RWPE2 (cell line): ENCODE measurements around the gene NPLOC4.
A peak's percentile ranks its signal among the peaks of the same experiment; 100 is the strongest.

Experiments
- ATAC-seq: fragments of 200-7000 bp; cut with Tn5 transposase; 3 replicates; pipeline ENCODE4 v1.9.1; 2021; ENCODE audit warnings: low read depth
- DNase-seq: peaks from one replicate; pipeline ENCODE4 v3.0.0-alpha.2; 2020; ENCODE audit warnings: low spot score
- H3K27ac ChIP-seq: fragments of 450-650 bp; 2 replicates; pipeline ENCODE4 v1.5.1; 2017; ENCODE audit warnings: mild to moderate bottlenecking; ENCODE audit not compliant: poor library complexity, severe bottlenecking
- H3K27me3 ChIP-seq: fragments of 250-450 bp; sonication (Bioruptor Pico); 2 replicates; pipeline ENCODE4 v1.5.1; 2021; ENCODE audit warnings: mild to moderate bottlenecking, moderate library complexity; ENCODE audit not compliant: insufficient read depth, poor library complexity, severe bottlenecking
- H3K36me3 ChIP-seq: fragments of 250-450 bp; sonication (Bioruptor Pico); 2 replicates; pipeline ENCODE4 v1.5.1; 2020; ENCODE audit warnings: low read depth, mild to moderate bottlenecking, moderate library complexity
- H3K4me1 ChIP-seq: fragments of 250-450 bp; sonication (Bioruptor Pico); 2 replicates; pipeline ENCODE4 v1.5.1; 2021; ENCODE audit warnings: mild to moderate bottlenecking, moderate library complexity; ENCODE audit not compliant: insufficient read depth, poor library complexity, severe bottlenecking
- H3K4me3 ChIP-seq: fragments of 250-450 bp; sonication (Bioruptor Pico); 2 replicates; pipeline ENCODE4 v1.5.1; 2021; ENCODE audit warnings: mild to moderate bottlenecking, moderate library complexity; ENCODE audit not compliant: severe bottlenecking
- H3K9me3 ChIP-seq: fragments of 250-450 bp; sonication (Bioruptor Pico); 2 replicates; pipeline ENCODE4 v1.5.1; 2021; ENCODE audit warnings: mild to moderate bottlenecking, moderate library complexity; ENCODE audit not compliant: severe bottlenecking
- TF ChIP-seq, protein P1 (sequence below): fragments of 450-650 bp; IDR thresholded peaks from one replicate; pipeline ENCODE4 v1.5.1; 2017; ENCODE audit warnings: mild to moderate bottlenecking, moderate library complexity; ENCODE audit not compliant: poor library complexity, severe bottlenecking

The NPLOC4 gene

GRCh38 chr17:81651692-81652091 lies 14.8 kb upstream of the NPLOC4 start:
- Histone ChIP-seq H3K4me3 (no peak overlapping the region), H3K27ac (no peak overlapping the region), H3K9me3 (peaks cover 6% of the 10 kb centered on the region), H3K36me3 (no peaks in the 10 kb centered on the region), H3K27me3 (peaks cover 24% of the 10 kb centered on the region), H3K4me1 (no peaks in the 10 kb centered on the region)
- TF ChIP-seq, protein P1, sequence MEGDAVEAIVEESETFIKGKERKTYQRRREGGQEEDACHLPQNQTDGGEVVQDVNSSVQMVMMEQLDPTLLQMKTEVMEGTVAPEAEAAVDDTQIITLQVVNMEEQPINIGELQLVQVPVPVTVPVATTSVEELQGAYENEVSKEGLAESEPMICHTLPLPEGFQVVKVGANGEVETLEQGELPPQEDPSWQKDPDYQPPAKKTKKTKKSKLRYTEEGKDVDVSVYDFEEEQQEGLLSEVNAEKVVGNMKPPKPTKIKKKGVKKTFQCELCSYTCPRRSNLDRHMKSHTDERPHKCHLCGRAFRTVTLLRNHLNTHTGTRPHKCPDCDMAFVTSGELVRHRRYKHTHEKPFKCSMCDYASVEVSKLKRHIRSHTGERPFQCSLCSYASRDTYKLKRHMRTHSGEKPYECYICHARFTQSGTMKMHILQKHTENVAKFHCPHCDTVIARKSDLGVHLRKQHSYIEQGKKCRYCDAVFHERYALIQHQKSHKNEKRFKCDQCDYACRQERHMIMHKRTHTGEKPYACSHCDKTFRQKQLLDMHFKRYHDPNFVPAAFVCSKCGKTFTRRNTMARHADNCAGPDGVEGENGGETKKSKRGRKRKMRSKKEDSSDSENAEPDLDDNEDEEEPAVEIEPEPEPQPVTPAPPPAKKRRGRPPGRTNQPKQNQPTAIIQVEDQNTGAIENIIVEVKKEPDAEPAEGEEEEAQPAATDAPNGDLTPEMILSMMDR: no peak
- DNase-seq (peak; percentile 86), ATAC-seq (peak; percentile 87)

- DNase-seq: no peak
- Histone ChIP-seq H3K27me3 (peaks cover 24% of the 10 kb centered on the region), H3K9me3 (peaks cover 6% of the 10 kb centered on the region), H3K27ac (no peak overlapping the region), H3K4me3 (no peak overlapping the region), H3K36me3 (no peaks in the 10 kb centered on the region), H3K4me1 (no peaks in the 10 kb centered on the region)
- no peak for ATAC-seq
- TF ChIP-seq, protein P1: no peak
Observed at GRCh38 chr17:81650951-81651350, 14.0 kb upstream of the NPLOC4 start.

DNA sequence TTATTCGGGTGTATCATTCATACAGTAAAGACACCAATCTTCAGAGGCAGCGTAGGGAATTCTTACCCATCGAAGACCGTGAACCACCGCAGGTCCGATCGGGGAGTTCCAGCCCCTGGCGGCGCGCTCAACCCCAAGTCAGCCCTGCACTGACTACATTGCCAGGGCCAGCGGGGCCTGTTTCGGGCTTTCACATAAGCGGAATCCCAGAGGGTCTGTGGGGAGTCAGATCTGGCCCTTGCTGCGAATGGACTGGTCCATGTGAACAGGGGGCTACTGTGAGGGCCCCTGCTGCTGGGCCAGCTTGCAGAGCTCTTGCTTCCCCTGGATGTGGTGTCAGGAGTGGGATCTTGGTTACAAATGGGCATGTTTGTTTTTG lies 11.8 kb upstream of the NPLOC4 start:
- H3K27me3 ChIP-seq: peaks cover 24% of the 10 kb centered on the region
- H3K36me3 ChIP-seq: no peaks in the 10 kb centered on the region
- DNase-seq: no peak
- no peaks in the 10 kb centered on the region for H3K4me1 ChIP-seq
- peaks cover 6% of the 10 kb centered on the region for H3K9me3 ChIP-seq
- TF ChIP-seq, protein P1: no peak
- no peak overlapping the region for H3K27ac ChIP-seq
- no peak for ATAC-seq
- H3K4me3 ChIP-seq: no peak overlapping the region

DNA sequence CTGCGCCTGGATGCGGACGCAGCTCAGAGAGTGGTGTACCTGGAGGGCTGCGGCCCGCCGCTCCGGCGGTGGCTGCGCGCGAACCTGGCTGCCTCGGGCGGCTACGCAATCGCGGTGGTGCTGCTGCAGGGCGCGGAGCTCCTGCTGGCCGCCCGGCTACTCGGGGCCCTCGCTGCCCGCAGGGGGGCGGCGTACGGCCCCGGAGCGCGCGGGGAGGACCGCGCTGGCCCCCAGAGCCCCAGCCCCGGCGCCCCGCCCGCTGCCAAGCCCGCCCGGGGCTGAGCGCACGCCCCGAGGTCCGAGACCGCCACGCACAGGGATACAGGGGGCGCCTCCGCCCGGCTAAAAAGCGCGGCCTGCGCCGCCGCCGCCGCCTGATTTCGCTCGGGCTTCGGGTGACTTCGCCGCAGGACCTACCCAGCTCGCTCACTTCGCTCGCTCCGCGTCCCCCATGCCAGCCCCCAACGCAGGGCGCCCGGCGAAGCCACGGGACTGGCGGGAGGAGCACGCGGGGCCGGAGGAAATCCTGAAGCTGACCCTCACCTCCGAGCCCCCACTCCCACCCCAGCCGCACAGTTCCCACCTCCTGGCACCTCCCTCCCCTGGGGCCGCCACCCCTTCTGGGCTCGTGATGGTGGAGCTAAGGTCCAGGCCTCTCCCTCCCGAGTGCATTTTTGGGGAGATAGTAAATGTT lies 11.2 kb upstream of the NPLOC4 start:
- ATAC-seq (no peak), DNase-seq (no peak)
- Histone ChIP-seq H3K9me3 (peaks cover 6% of the 10 kb centered on the region), H3K27me3 (peaks cover 24% of the 10 kb centered on the region), H3K36me3 (no peaks in the 10 kb centered on the region), H3K27ac (no peak overlapping the region), H3K4me3 (no peak overlapping the region), H3K4me1 (no peaks in the 10 kb centered on the region)
- TF ChIP-seq, protein P1: no peak

- no peak overlapping the region for H3K27ac ChIP-seq
- H3K9me3 ChIP-seq: peaks cover 6% of the 10 kb centered on the region
- no peak overlapping the region for H3K4me3 ChIP-seq
- TF ChIP-seq, protein P1: no peak
- H3K27me3 ChIP-seq: peaks cover 24% of the 10 kb centered on the region
- no peaks in the 10 kb centered on the region for H3K4me1 ChIP-seq
- ATAC-seq (no peak), DNase-seq (no peak)
- no peaks in the 10 kb centered on the region for H3K36me3 ChIP-seq
Observed at GRCh38 chr17:81647640-81648012, 10.7 kb upstream of the NPLOC4 start.
